Activated CD4-positive, alpha-beta T cell treated with anti-CD3 and anti-CD28 coated beads, Interleukin-2, amount 10 ng/mL, durations not matched to agents 7 days and 5 days (primary cell): Measurements from ENCODE around the gene TBC1D28. TPM values are rescaled to one million over a fixed set of nuclear protein-coding genes. Genes with fewer than 3 reads are reported as not detected.

Source experiments
- total RNA-seq, 2 experiments: library from RNA; stranded (reverse); gene quantifications; one replicate each; pipeline ENCODE4 v1.2.3, GENCODE V29; 2021

The TBC1D28 gene
- total RNA-seq, 2 experiments from 2014 or later, result not detected

Other genes with a start within 250 kb of the TBC1D28 start
- under 1 TPM; 0.73 to 0.74 TPM for gene LGALS9C, start 167.6 kb downstream of the TBC1D28 start, total RNA-seq
- gene FOXO3B, start 37.9 kb upstream of the TBC1D28 start, total RNA-seq, result 1 to 10 TPM; 3.1 to 3.2 TPM
- gene FBXW10, start 99.7 kb upstream of the TBC1D28 start, total RNA-seq, result not detected
- 10 to 100 TPM; 17.5 to 20.1 TPM for gene TVP23B, start 136.8 kb upstream of the TBC1D28 start, total RNA-seq
- 10 to 100 TPM; 47.2 to 49.0 TPM for gene PRPSAP2, start 213.7 kb upstream of the TBC1D28 start, total RNA-seq